ENCODE measurements around the gene STRIP1.

STRIP1 gene

DNA sequence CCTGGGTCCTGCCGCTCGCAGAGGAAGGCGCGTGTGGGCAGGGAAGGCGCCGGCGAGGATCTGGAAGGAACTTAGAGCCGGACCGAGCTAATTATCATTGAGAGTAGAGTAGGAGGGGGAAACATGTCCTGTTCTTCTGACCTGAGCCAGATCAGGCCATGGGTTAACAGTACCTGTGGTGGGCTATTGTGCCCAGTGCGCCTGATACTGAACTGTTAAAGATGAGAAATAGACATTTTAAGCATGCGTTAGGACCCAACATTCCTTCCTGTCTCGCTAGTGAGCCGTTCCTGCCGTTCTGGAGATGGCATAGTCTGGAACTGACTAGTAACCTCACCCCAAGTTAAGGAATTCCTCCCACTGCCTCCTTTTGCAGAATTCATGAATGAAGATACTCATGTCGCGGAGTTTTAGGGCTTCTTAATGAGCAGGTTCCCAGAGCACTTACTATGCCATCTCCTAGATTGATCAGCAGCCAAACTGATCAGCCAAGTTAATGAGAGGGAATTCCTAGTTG is 870 bp downstream of the STRIP1 start:
- H3K36me3 ChIP-seq (ENCODE audit: control insufficient read depth, insufficient read depth, low read length) = peaks cover 31% of the 10 kb centered on the region
- H3K27ac ChIP-seq (ENCODE audit: low read depth, low read length) = peak overlapping the region; percentile 89; the same call in 1 of the 2 replicates
- no peaks in the 10 kb centered on the region for H3K27me3 ChIP-seq (ENCODE audit: control insufficient read depth, insufficient read depth, low read length)
- H3K9ac ChIP-seq (ENCODE audit: low read length) = peak overlapping the region; percentile 85
- H3K9me3 ChIP-seq (ENCODE audit: control insufficient read depth, insufficient read depth, low read depth, low read length) = no peaks in the 10 kb centered on the region
- H3K4me3 ChIP-seq (ENCODE audit: low read depth, low read length) = peak overlapping the region; percentile 70
- peaks cover 21% of the 10 kb centered on the region for H3K4me1 ChIP-seq (ENCODE audit: control insufficient read depth, insufficient read depth, low read length)

- no peaks in the 10 kb centered on the region for H3K27me3 ChIP-seq (ENCODE audit: control insufficient read depth, insufficient read depth, low read length)
- H3K9me3 ChIP-seq (ENCODE audit: control insufficient read depth, insufficient read depth, low read depth, low read length) = no peaks in the 10 kb centered on the region
- no peak overlapping the region for H3K4me3 ChIP-seq (ENCODE audit: low read depth, low read length)
- no peak overlapping the region for H3K27ac ChIP-seq (ENCODE audit: low read depth, low read length)
- peaks cover 12% of the 10 kb centered on the region for H3K4me1 ChIP-seq (ENCODE audit: control insufficient read depth, insufficient read depth, low read length)
- no peak overlapping the region for H3K9ac ChIP-seq (ENCODE audit: low read length)
- peaks cover 61% of the 10 kb centered on the region for H3K36me3 ChIP-seq (ENCODE audit: control insufficient read depth, insufficient read depth, low read length)
Measured at GRCh38 chr1:110038271-110038670, 3.8 kb downstream of the STRIP1 start.

- Histone ChIP-seq H3K9ac (ENCODE audit: low read length) (no peak overlapping the region), H3K4me3 (ENCODE audit: low read depth, low read length) (no peak overlapping the region), H3K27ac (ENCODE audit: low read depth, low read length) (no peak overlapping the region), H3K9me3 (ENCODE audit: control insufficient read depth, insufficient read depth, low read depth, low read length) (no peaks in the 10 kb centered on the region), H3K36me3 (ENCODE audit: control insufficient read depth, insufficient read depth, low read length) (peaks cover 74% of the 10 kb centered on the region), H3K27me3 (ENCODE audit: control insufficient read depth, insufficient read depth, low read length) (no peaks in the 10 kb centered on the region), H3K4me1 (ENCODE audit: control insufficient read depth, insufficient read depth, low read length) (peaks cover 6% of the 10 kb centered on the region)
Measured at GRCh38 chr1:110039641-110040040, 5.2 kb downstream of the STRIP1 start.

DNA sequence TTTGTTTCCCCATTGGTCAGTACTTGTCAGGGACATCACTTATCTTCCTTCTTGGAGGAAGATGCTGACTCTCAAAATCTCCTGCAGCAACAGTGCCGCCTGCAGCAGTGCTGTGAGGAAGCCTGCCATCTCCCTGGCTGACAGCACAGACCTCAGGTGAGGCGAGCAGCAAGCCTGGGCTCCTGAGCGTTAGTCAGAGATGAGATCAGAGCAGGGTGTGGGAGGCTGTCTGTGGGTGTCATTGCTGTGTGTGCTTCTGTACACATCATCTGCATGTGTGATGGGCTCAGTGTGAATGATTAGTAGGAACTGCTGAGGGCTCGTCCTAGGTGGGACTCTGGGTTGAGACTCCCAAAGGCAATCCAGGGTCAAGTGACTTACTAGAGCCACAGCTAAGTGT is 6.1 kb downstream of the STRIP1 start:
- Histone ChIP-seq H3K36me3 (ENCODE audit: control insufficient read depth, insufficient read depth, low read length) (peaks cover 83% of the 10 kb centered on the region), H3K9ac (ENCODE audit: low read length) (no peak overlapping the region), H3K4me1 (ENCODE audit: control insufficient read depth, insufficient read depth, low read length) (peaks cover 3% of the 10 kb centered on the region), H3K27ac (ENCODE audit: low read depth, low read length) (no peak overlapping the region), H3K4me3 (ENCODE audit: low read depth, low read length) (no peak overlapping the region), H3K27me3 (ENCODE audit: control insufficient read depth, insufficient read depth, low read length) (no peaks in the 10 kb centered on the region), H3K9me3 (ENCODE audit: control insufficient read depth, insufficient read depth, low read depth, low read length) (no peaks in the 10 kb centered on the region)

- peaks cover 98% of the 10 kb centered on the region for H3K36me3 ChIP-seq (ENCODE audit: control insufficient read depth, insufficient read depth, low read length)
- no peaks in the 10 kb centered on the region for H3K27me3 ChIP-seq (ENCODE audit: control insufficient read depth, insufficient read depth, low read length)
- no peak overlapping the region for H3K9ac ChIP-seq (ENCODE audit: low read length)
- no peak overlapping the region for H3K4me3 ChIP-seq (ENCODE audit: low read depth, low read length)
- no peaks in the 10 kb centered on the region for H3K4me1 ChIP-seq (ENCODE audit: control insufficient read depth, insufficient read depth, low read length)
- H3K27ac ChIP-seq (ENCODE audit: low read depth, low read length) = no peak overlapping the region
- H3K9me3 ChIP-seq (ENCODE audit: control insufficient read depth, insufficient read depth, low read depth, low read length) = no peaks in the 10 kb centered on the region
Measured at GRCh38 chr1:110043016-110043415, 8.6 kb downstream of the STRIP1 start.

- Histone ChIP-seq H3K9ac (ENCODE audit: low read length) (no peak overlapping the region), H3K4me1 (ENCODE audit: control insufficient read depth, insufficient read depth, low read length) (no peaks in the 10 kb centered on the region), H3K27me3 (ENCODE audit: control insufficient read depth, insufficient read depth, low read length) (no peaks in the 10 kb centered on the region), H3K9me3 (ENCODE audit: control insufficient read depth, insufficient read depth, low read depth, low read length) (no peaks in the 10 kb centered on the region), H3K27ac (ENCODE audit: low read depth, low read length) (no peak overlapping the region), H3K36me3 (ENCODE audit: control insufficient read depth, insufficient read depth, low read length) (peaks cover 98% of the 10 kb centered on the region), H3K4me3 (ENCODE audit: low read depth, low read length) (no peak overlapping the region)
Measured at GRCh38 chr1:110047463-110047862, 13.0 kb downstream of the STRIP1 start.

- peaks cover 98% of the 10 kb centered on the region for H3K36me3 ChIP-seq (ENCODE audit: control insufficient read depth, insufficient read depth, low read length)
- no peak overlapping the region for H3K27ac ChIP-seq (ENCODE audit: low read depth, low read length)
- no peak overlapping the region for H3K4me3 ChIP-seq (ENCODE audit: low read depth, low read length)
- no peaks in the 10 kb centered on the region for H3K4me1 ChIP-seq (ENCODE audit: control insufficient read depth, insufficient read depth, low read length)
- H3K9ac ChIP-seq (ENCODE audit: low read length) = no peak overlapping the region
- no peaks in the 10 kb centered on the region for H3K9me3 ChIP-seq (ENCODE audit: control insufficient read depth, insufficient read depth, low read depth, low read length)
- no peaks in the 10 kb centered on the region for H3K27me3 ChIP-seq (ENCODE audit: control insufficient read depth, insufficient read depth, low read length)
Measured at GRCh38 chr1:110048240-110048639, 13.8 kb downstream of the STRIP1 start.

- Histone ChIP-seq H3K9me3 (ENCODE audit: control insufficient read depth, insufficient read depth, low read depth, low read length) (no peaks in the 10 kb centered on the region), H3K4me3 (ENCODE audit: low read depth, low read length) (no peak overlapping the region), H3K27me3 (ENCODE audit: control insufficient read depth, insufficient read depth, low read length) (no peaks in the 10 kb centered on the region), H3K27ac (ENCODE audit: low read depth, low read length) (no peak overlapping the region), H3K9ac (ENCODE audit: low read length) (no peak overlapping the region), H3K36me3 (ENCODE audit: control insufficient read depth, insufficient read depth, low read length) (peaks cover 97% of the 10 kb centered on the region), H3K4me1 (ENCODE audit: control insufficient read depth, insufficient read depth, low read length) (no peaks in the 10 kb centered on the region)
Measured at GRCh38 chr1:110048923-110049601, 14.6 kb downstream of the STRIP1 start.

- no peak overlapping the region for H3K4me3 ChIP-seq (ENCODE audit: low read depth, low read length)
- H3K36me3 ChIP-seq (ENCODE audit: control insufficient read depth, insufficient read depth, low read length) = peaks cover 97% of the 10 kb centered on the region
- no peaks in the 10 kb centered on the region for H3K4me1 ChIP-seq (ENCODE audit: control insufficient read depth, insufficient read depth, low read length)
- H3K9ac ChIP-seq (ENCODE audit: low read length) = no peak overlapping the region
- no peaks in the 10 kb centered on the region for H3K27me3 ChIP-seq (ENCODE audit: control insufficient read depth, insufficient read depth, low read length)
- H3K27ac ChIP-seq (ENCODE audit: low read depth, low read length) = no peak overlapping the region
- no peaks in the 10 kb centered on the region for H3K9me3 ChIP-seq (ENCODE audit: control insufficient read depth, insufficient read depth, low read depth, low read length)
Measured at GRCh38 chr1:110049801-110050601, 15.6 kb downstream of the STRIP1 start.

- Histone ChIP-seq H3K27me3 (ENCODE audit: control insufficient read depth, insufficient read depth, low read length) (no peaks in the 10 kb centered on the region), H3K4me1 (ENCODE audit: control insufficient read depth, insufficient read depth, low read length) (no peaks in the 10 kb centered on the region), H3K36me3 (ENCODE audit: control insufficient read depth, insufficient read depth, low read length) (peaks cover 97% of the 10 kb centered on the region), H3K27ac (ENCODE audit: low read depth, low read length) (no peak overlapping the region), H3K9me3 (ENCODE audit: control insufficient read depth, insufficient read depth, low read depth, low read length) (no peaks in the 10 kb centered on the region), H3K4me3 (ENCODE audit: low read depth, low read length) (no peak overlapping the region), H3K9ac (ENCODE audit: low read length) (no peak overlapping the region)
Measured at GRCh38 chr1:110050602-110051261, 16.3 kb downstream of the STRIP1 start.

GRCh38 chr1:110051262-110051648 is 16.8 kb downstream of the STRIP1 start:
- no peaks in the 10 kb centered on the region for H3K27me3 ChIP-seq (ENCODE audit: control insufficient read depth, insufficient read depth, low read length)
- H3K4me3 ChIP-seq (ENCODE audit: low read depth, low read length) = no peak overlapping the region
- H3K36me3 ChIP-seq (ENCODE audit: control insufficient read depth, insufficient read depth, low read length) = peaks cover 97% of the 10 kb centered on the region
- H3K4me1 ChIP-seq (ENCODE audit: control insufficient read depth, insufficient read depth, low read length) = no peaks in the 10 kb centered on the region
- no peaks in the 10 kb centered on the region for H3K9me3 ChIP-seq (ENCODE audit: control insufficient read depth, insufficient read depth, low read depth, low read length)
- no peak overlapping the region for H3K27ac ChIP-seq (ENCODE audit: low read depth, low read length)
- H3K9ac ChIP-seq (ENCODE audit: low read length) = no peak overlapping the region
